A549 (cell line): ENCODE results near the gene PTK7.

Experiments used
- BHLHE40 ChIP-seq: IDR thresholded peaks from 2 replicates; pipeline ENCODE4 v1.6.1; 2012; ENCODE audit warnings: low read depth, low read length, inconsistent platforms
- CTCF ChIP-seq: fragments of >200 bp; sonication (Bioruptor Twin); formaldehyde crosslinking; IDR thresholded peaks from 3 replicates; pipeline ENCODE4 v1.5.1; 2016
- POLR2A ChIP-seq: IDR thresholded peaks from 2 replicates; pipeline ENCODE4 v1.6.1; 2012; ENCODE audit warnings: mild to moderate bottlenecking, low read length
- RAD21 ChIP-seq, 2 experiments: fragments of >200 bp in 1 of 2; sonication (Bioruptor Twin) in 1 of 2; formaldehyde crosslinking in 1 of 2; IDR thresholded peaks in 1 of 2; conservative IDR thresholded peaks in 1 of 2; 2 replicates in 1 of 2; 3 replicates in 1 of 2; pipeline ENCODE4 v1.6.1; 2012 to 2018; ENCODE audit warnings: inconsistent platforms in 1 of 2

DNA sequence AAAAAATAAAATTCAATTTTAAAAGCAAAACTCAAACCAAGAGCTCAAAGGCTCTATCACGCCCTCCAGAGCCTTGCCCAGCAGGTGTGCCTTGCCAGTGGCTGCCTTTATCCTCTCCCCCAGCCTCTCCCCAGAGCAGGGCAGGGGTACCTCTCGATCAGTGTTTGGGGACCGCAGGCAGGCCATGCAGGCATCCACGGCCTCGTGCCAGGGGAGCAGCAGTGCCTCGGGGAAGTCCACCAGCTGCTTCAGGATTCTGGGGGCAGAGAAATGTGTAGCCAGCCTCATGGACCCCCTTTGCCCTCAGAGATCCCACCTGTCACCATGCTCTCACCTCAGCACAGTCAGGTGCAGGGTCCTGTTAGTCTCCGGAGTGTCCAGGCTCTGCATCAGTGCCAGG, 28.1 kb upstream of the PTK7 start:
- TF ChIP-seq RAD21 (conservative IDR thresholded peaks at IDR 0.05 in 1 of 2, IDR thresholded peaks at IDR 0.05 in 1 of 2) (no peak), CTCF (no peak), BHLHE40 (no peak), POLR2A (no peak)
